Osteocyte (in vitro differentiated cells): Measurements from ENCODE around the gene CDC42EP5. TPM values are rescaled to one million over a fixed set of nuclear protein-coding genes. Genes with fewer than 3 reads are reported as not detected.
"Not testable (repeated sequence)": the region's sequence is repeated elsewhere in the genome, so short reads cannot be mapped to it uniquely, and the experiment has no call there.

Experiments used
- DNase-seq: peaks from one replicate; pipeline ENCODE4 v3.0.0; 2021; ENCODE audit warnings: mixed read lengths; ENCODE audit not compliant: unreplicated experiment; ENCODE audit errors: extremely low spot score
- H3K27ac Mint-ChIP-seq: one replicate; pipeline ENCODE4 v1.8.0; 2021; ENCODE audit warnings: mild to moderate bottlenecking, mixed read lengths; ENCODE audit not compliant: unreplicated experiment
- H3K27me3 Mint-ChIP-seq: one replicate; pipeline ENCODE4 v1.8.0; 2021; ENCODE audit warnings: mixed read lengths; ENCODE audit not compliant: unreplicated experiment
- H3K36me3 Mint-ChIP-seq: one replicate; pipeline ENCODE4 v1.8.0; 2021; ENCODE audit warnings: mixed read lengths; ENCODE audit not compliant: unreplicated experiment
- H3K4me1 Mint-ChIP-seq: one replicate; pipeline ENCODE4 v1.8.0; 2021; ENCODE audit warnings: mixed read lengths; ENCODE audit not compliant: unreplicated experiment
- H3K4me3 Mint-ChIP-seq: one replicate; pipeline ENCODE4 v1.8.0; 2021; ENCODE audit warnings: mild to moderate bottlenecking, moderate library complexity, mixed read lengths; ENCODE audit not compliant: unreplicated experiment
- H3K9me3 Mint-ChIP-seq: one replicate; pipeline ENCODE4 v1.8.0; 2021; ENCODE audit warnings: mixed read lengths; ENCODE audit not compliant: unreplicated experiment
- CTCF ChIP-seq: fragments of 200-600 bp; sonication (generic); IDR thresholded peaks from 2 replicates; pipeline ENCODE4 v1.5.0; 2021; ENCODE audit warnings: antibody characterized with exemption, mild to moderate bottlenecking, moderate library complexity
- total RNA-seq: library from RNA; stranded (reverse); gene quantifications from 2 replicates; pipeline ENCODE4 v1.2.1, GENCODE V29; 2021

CDC42EP5 gene
- total RNA-seq, 1 donor from 2014 or later, result 85.4 TPM

- H3K4me3 Mint-ChIP-seq, result no peak overlapping the region
- peaks cover 19% of the 10 kb centered on the region for H3K4me1 Mint-ChIP-seq
- H3K36me3 Mint-ChIP-seq, result no peaks in the 10 kb centered on the region
- H3K9me3 Mint-ChIP-seq, result no peaks in the 10 kb centered on the region
- peaks cover 9% of the 10 kb centered on the region for H3K27me3 Mint-ChIP-seq
- no peak for TF ChIP-seq CTCF
- DNase-seq, result no peak
- H3K27ac Mint-ChIP-seq, result no peak overlapping the region
Observed at GRCh38 chr19:54475706-54476105, 2.6 kb upstream of the CDC42EP5 start.

GRCh38 chr19:54473892-54474372 is 836 bp upstream of the CDC42EP5 start:
- Mint-ChIP-seq H3K27me3 (peaks cover 4% of the 10 kb centered on the region), H3K4me1 (peaks cover 30% of the 10 kb centered on the region), H3K4me3 (peak overlapping the region; percentile 73), H3K36me3 (peaks cover 6% of the 10 kb centered on the region), H3K27ac (peak overlapping the region; percentile 93), H3K9me3 (no peaks in the 10 kb centered on the region)
- no peak for DNase-seq
- no peak for TF ChIP-seq CTCF

GRCh38 chr19:54470991-54471782 is 1.9 kb downstream of the CDC42EP5 start:
- Mint-ChIP-seq H3K27ac (peak overlapping the region; percentile 81), H3K27me3 (no peaks in the 10 kb centered on the region)

GRCh38 chr19:54470276-54470887 is 2.7 kb downstream of the CDC42EP5 start:
- Mint-ChIP-seq H3K4me1 (peaks cover 32% of the 10 kb centered on the region), H3K4me3 (peak overlapping the region; percentile 82), H3K36me3 (peaks cover 10% of the 10 kb centered on the region), H3K27me3 (no peaks in the 10 kb centered on the region), H3K9me3 (no peaks in the 10 kb centered on the region), H3K27ac (peak overlapping the region; percentile 68)
- DNase-seq, result no peak
- TF ChIP-seq CTCF, result no peak

More at GRCh38 chr19:54470991-54471782, 1.9 kb downstream of the CDC42EP5 start:
- peaks cover 10% of the 10 kb centered on the region for H3K36me3 Mint-ChIP-seq
- DNase-seq, result no peak
- H3K4me3 Mint-ChIP-seq, result peak overlapping the region; percentile 82
- H3K9me3 Mint-ChIP-seq, result no peaks in the 10 kb centered on the region
- TF ChIP-seq CTCF, result no peak
- H3K4me1 Mint-ChIP-seq, result peaks cover 28% of the 10 kb centered on the region

- H3K27ac Mint-ChIP-seq, result no peak overlapping the region
- DNase-seq, result no peak
- H3K9me3 Mint-ChIP-seq, result no peaks in the 10 kb centered on the region
- no peak for TF ChIP-seq CTCF
- H3K27me3 Mint-ChIP-seq, result no peaks in the 10 kb centered on the region
- peaks cover 12% of the 10 kb centered on the region for H3K36me3 Mint-ChIP-seq
- peaks cover 35% of the 10 kb centered on the region for H3K4me1 Mint-ChIP-seq
- H3K4me3 Mint-ChIP-seq, result no peak overlapping the region
Observed at GRCh38 chr19:54469496-54469934, 3.6 kb downstream of the CDC42EP5 start.

GRCh38 chr19:54466110-54466480 is 7.0 kb downstream of the CDC42EP5 start:
- DNase-seq, H3K9me3 Mint-ChIP-seq, H3K27me3 Mint-ChIP-seq: not testable (repeated sequence)
- Mint-ChIP-seq H3K4me1 (peaks cover 40% of the 10 kb centered on the region), H3K36me3 (peaks cover 12% of the 10 kb centered on the region), H3K4me3 (peak overlapping the region; percentile 26), H3K27ac (peak overlapping the region; percentile 69)
